GM21576 (cell line): ENCODE data around the gene SGCA.
A peak's percentile ranks its signal among the peaks of the same experiment; 100 is the strongest.

Experiments
- ATAC-seq: cut with Tn5 transposase; IDR thresholded peaks from one replicate; pipeline ENCODE4 v1.9.1; 2021; ENCODE audit warnings: mild to moderate bottlenecking, moderate library complexity; ENCODE audit not compliant: unreplicated experiment

SGCA gene

GRCh38 chr17:50166518-50167181 is 845 bp downstream of the SGCA start:
- no peak for ATAC-seq

GRCh38 chr17:50167371-50167770 is 1.6 kb downstream of the SGCA start:
- no peak for ATAC-seq

- ATAC-seq, result no peak
Measured at GRCh38 chr17:50168319-50168718, 2.5 kb downstream of the SGCA start.

- no peak for ATAC-seq
Measured at GRCh38 chr17:50169121-50169764, 3.4 kb downstream of the SGCA start.

- no peak for ATAC-seq
Measured at GRCh38 chr17:50169881-50170459, 4.2 kb downstream of the SGCA start.

- ATAC-seq, result peak; percentile 54
Measured at GRCh38 chr17:50170662-50171370, 5.0 kb downstream of the SGCA start.

GRCh38 chr17:50171371-50172071 is 5.7 kb downstream of the SGCA start:
- no peak for ATAC-seq

- no peak for ATAC-seq
Measured at GRCh38 chr17:50172130-50172529, 6.3 kb downstream of the SGCA start.

- ATAC-seq, result no peak
Measured at GRCh38 chr17:50172936-50173334, 7.1 kb downstream of the SGCA start.

- ATAC-seq, result no peak
Measured at GRCh38 chr17:50173335-50173941, 7.6 kb downstream of the SGCA start.

GRCh38 chr17:50174444-50174843 is 8.6 kb downstream of the SGCA start:
- no peak for ATAC-seq

GRCh38 chr17:50175035-50175807 is 9.4 kb downstream of the SGCA start:
- no peak for ATAC-seq

- ATAC-seq, result no peak
Measured at GRCh38 chr17:50176559-50177357, 11.0 kb downstream of the SGCA start.

GRCh38 chr17:50177476-50177875 is 11.7 kb downstream of the SGCA start:
- no peak for ATAC-seq

- no peak for ATAC-seq
Measured at GRCh38 chr17:50177983-50178834, 12.4 kb downstream of the SGCA start.

GRCh38 chr17:50180111-50180510 is 14.3 kb downstream of the SGCA start:
- no peak for ATAC-seq

- no peak for ATAC-seq
Measured at GRCh38 chr17:50180620-50181019, 14.8 kb downstream of the SGCA start.

- no peak for ATAC-seq
Measured at GRCh38 chr17:50181144-50181543, 15.3 kb downstream of the SGCA start.
